Gastroesophageal sphincter (tissue), 4 donors: Measurements from ENCODE around the gene IRAK2. TPM values are rescaled to one million over a fixed set of nuclear protein-coding genes. Genes with fewer than 3 reads are reported as not detected.

Experiments used
- ATAC-seq: fragments of 150-250 bp; one replicate; pipeline ENCODE4 v1.9.1; 2016; ENCODE audit warnings: mild to moderate bottlenecking, moderate library complexity
- H3K27ac ChIP-seq, 4 donors: fragments of 200-600 bp; sonication (generic) in 3 of 4; 1 replicate in 3 of 4; 2 replicates in 1 of 4; pipeline ENCODE4 v1.5.1; 2016 to 2019
- H3K27me3 ChIP-seq: fragments of 200-600 bp; sonication (generic); one replicate; pipeline ENCODE4 v1.5.1; 2019
- H3K36me3 ChIP-seq, 2 donors: fragments of 200-600 bp; sonication (generic); one replicate each; pipeline ENCODE4 v1.5.1; 2019; ENCODE audit warnings: control low read depth in 1 of 2
- H3K4me1 ChIP-seq, 3 donors: fragments of 200-600 bp; sonication (generic); 1 replicate in 2 of 3; 2 replicates in 1 of 3; pipeline ENCODE4 v1.5.1; 2016 to 2019; ENCODE audit warnings: control low read depth in 2 of 3
- H3K4me3 ChIP-seq, 2 donors: fragments of 200-600 bp; sonication (generic); one replicate each; pipeline ENCODE4 v1.5.1; 2019; ENCODE audit warnings: mild to moderate bottlenecking in 1 of 2, moderate library complexity in 1 of 2
- H3K9me3 ChIP-seq, 3 donors: fragments of 200-600 bp; sonication (generic); one replicate each; pipeline ENCODE4 v1.5.1; 2017 to 2019; ENCODE audit warnings: control low read depth in 2 of 3
- EP300 ChIP-seq: sonication (generic); formaldehyde crosslinking; IDR thresholded peaks from one replicate; pipeline ENCODE4 v1.6.1; 2017; ENCODE audit warnings: antibody characterized with exemption, mild to moderate bottlenecking
- POLR2A ChIP-seq, 2 donors: fragments of 450-650 bp; IDR thresholded peaks; one replicate each; pipeline ENCODE4 v1.6.1; 2017; ENCODE audit warnings: antibody characterized with exemption in 2 of 2, mild to moderate bottlenecking in 2 of 2, moderate library complexity in 1 of 2
- WGBS, 2 donors: methylation state at CpG; one replicate each; pipeline ENCODE4 v1.1.5; 2018; ENCODE audit warnings: low coverage in 1 of 2; 5-methylcytosine and 5-hydroxymethylcytosine counted together
- small RNA-seq, 4 donors: library from RNA; depleted of rRNA; stranded (forward); fragments of <200 nt; gene quantifications; one replicate each; pipeline ENCODE3, GENCODE V24; 2016
- total RNA-seq, 4 donors: library from RNA; depleted of rRNA; stranded (reverse); fragments of >200 nt; gene quantifications; one replicate each; pipeline ENCODE4 v1.1.0, GENCODE V29; 2016

IRAK2 gene
- total RNA-seq, 4 donors from 2014 or later = 2.2 to 4.4 (median 3.3) TPM

DNA sequence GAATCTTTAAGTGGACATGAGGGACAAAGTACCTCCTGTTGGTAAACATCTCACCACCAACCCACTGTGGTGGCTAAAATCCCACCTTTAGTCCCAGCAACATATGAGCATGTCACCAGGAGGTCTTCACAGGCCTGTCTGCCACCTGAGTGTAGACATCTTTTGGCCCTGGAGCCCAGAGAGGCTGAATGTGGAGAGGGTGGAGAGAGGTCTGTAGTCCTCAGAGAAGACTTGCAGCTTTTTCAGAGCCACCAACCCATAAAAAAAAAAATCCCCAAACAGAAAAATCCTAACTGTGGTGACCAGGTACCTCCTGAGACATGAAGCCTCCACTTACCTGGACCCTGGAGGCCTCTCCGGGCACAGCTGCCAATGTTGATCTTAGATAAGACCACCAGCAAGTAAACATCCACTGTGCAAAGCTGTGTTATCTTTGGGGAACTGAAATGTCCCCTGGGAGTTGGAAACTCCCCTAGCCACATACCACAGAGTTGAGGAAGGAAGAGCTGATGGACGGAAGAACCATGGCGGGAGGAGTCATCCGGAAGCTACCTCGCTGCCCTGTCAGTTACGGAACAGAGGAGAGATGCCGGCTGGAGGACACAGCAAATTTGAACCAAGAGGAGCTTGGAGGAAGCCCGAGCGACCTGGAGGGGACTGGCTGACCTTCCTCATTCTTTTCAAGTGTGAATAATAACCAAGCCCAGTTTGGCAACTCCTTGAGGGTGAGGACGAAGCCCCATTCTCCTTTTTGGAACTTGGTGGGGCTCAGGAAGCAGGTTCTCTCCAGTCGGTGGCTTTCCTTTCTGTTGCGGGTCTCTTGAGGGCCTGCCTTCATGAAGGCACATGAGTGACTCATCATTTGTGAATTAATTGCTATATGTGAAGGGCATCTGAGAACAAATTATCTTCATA lies 128.0 kb downstream of the IRAK2 start, which contains the start of gene GHRL:
Gene GHRL (minus strand): TSS at position 443 of the 915 bp plus-strand sequence. CDS start 2,767 bp downstream, outside the sequence.
- TF ChIP-seq EP300 (no peak), POLR2A (IDR thresholded peaks at IDR 0.05) (no peak)
- H3K4me3 ChIP-seq = no peak within 1 kb of the TSS
- no peaks in the 10 kb centered on the region for H3K4me1 ChIP-seq
- H3K27me3 ChIP-seq = no peaks in the 10 kb centered on the region
- no peaks in the 10 kb centered on the region for H3K9me3 ChIP-seq
- 50 to 67% methylated on average over 4 to 5 of the region's 12 CpGs for WGBS, 2 donors
- no peak for ATAC-seq
- peaks cover 0 to 74% of the 10 kb centered on the region in 2 donors for H3K36me3 ChIP-seq
- H3K27ac ChIP-seq = no peak within 1 kb of the TSS

Small RNA genes within 50 kb of the gene (small RNA-seq; reads per million reads assigned to genes)
- 0 reads per million in 4 donors for gene RF02126

Other genes with a start within 250 kb of the IRAK2 start
- gene IL17RC, start 247.8 kb upstream of the IRAK2 start, total RNA-seq = 10 to 100 TPM; 31.0 to 64.0 (median 52.8) TPM
- gene CRELD1, start 231.1 kb upstream of the IRAK2 start, total RNA-seq = 10 to 100 TPM; 54.3 to 80.0 (median 64.6) TPM
- 1 to 10 TPM; 1.3 to 3.6 (median 2.7) TPM for gene PRRT3, start 212.5 kb upstream of the IRAK2 start, total RNA-seq
- gene EMC3, start 178.1 kb upstream of the IRAK2 start, total RNA-seq = 10 to 100 TPM; 38.8 to 81.6 (median 73.9) TPM
- 1 to 10 TPM in 3 of 4 donors, under 1 TPM in 1; 0.96 to 7.3 (median 4.1) TPM for gene FANCD2, start 138.5 kb upstream of the IRAK2 start, total RNA-seq
- under 1 TPM in 1 of 4 donors, not detected in 3; 0.77 TPM for gene FANCD2OS, start 56.7 kb upstream of the IRAK2 start, total RNA-seq
- 100 to 1,000 TPM; 121 to 155 (median 139) TPM for gene BRK1, start 49.2 kb upstream of the IRAK2 start, total RNA-seq
- gene VHL, start 23.1 kb upstream of the IRAK2 start, total RNA-seq = 10 to 100 TPM; 24.5 to 31.9 (median 27.7) TPM
- gene TATDN2, start 83.5 kb downstream of the IRAK2 start, total RNA-seq = 10 to 100 TPM in 3 of 4 donors, 1 to 10 TPM in 1; 10.0 to 28.4 (median 22.6) TPM
- 1 to 10 TPM in 1 of 4 donors, under 1 TPM in 1, not detected in 2; 0.47 to 3.2 TPM for gene GHRL, start 128.0 kb downstream of the IRAK2 start, total RNA-seq
- 10 to 100 TPM; 58.5 to 85.9 (median 76.9) TPM for gene SEC13, start 156.2 kb downstream of the IRAK2 start, total RNA-seq